Natural killer cell treated with Interleukin-12 subunit alpha and Interleukin-12 subunit beta and Interleukin-15 and Interleukin-18, amount 100 ng/mL, for 72 hours (primary cell): Measurements from ENCODE around the gene TRIM56. TPM values are rescaled to one million over a fixed set of nuclear protein-coding genes. Genes with fewer than 3 reads are reported as not detected.
"Not testable (repeated sequence)": the region's sequence is repeated elsewhere in the genome, so short reads cannot be mapped to it uniquely, and the experiment has no call there.

Experiments
- ATAC-seq, 2 donors: fragments of 150-1000 bp; cut with Tn5 transposase in 1 of 2; sonication (Bioruptor Pico), chemical (Tn5 transposase) in 1 of 2; 2 replicates each; pipeline ENCODE4 v1.10.0; 2021
- DNase-seq: peaks from one replicate; pipeline ENCODE4 v3.0.0; 2022; ENCODE audit warnings: low spot score
- H3K27ac Mint-ChIP-seq, 2 donors: 1 replicate in 1 of 2; 2 replicates in 1 of 2; pipeline ENCODE4 v1.8.0; 2022; ENCODE audit warnings: mixed read lengths in 2 of 2, mild to moderate bottlenecking in 1 of 2, moderate library complexity in 1 of 2
- H3K27me3 Mint-ChIP-seq, 2 donors: 1 replicate in 1 of 2; 2 replicates in 1 of 2; pipeline ENCODE4 v1.8.0; 2022; ENCODE audit warnings: mixed read lengths in 2 of 2
- H3K36me3 Mint-ChIP-seq: one replicate; pipeline ENCODE4 v1.8.0; 2022; ENCODE audit warnings: mixed read lengths
- H3K4me1 Mint-ChIP-seq, 2 donors: 1 replicate in 1 of 2; 2 replicates in 1 of 2; pipeline ENCODE4 v1.8.0; 2022; ENCODE audit warnings: low read depth in 2 of 2, mixed read lengths in 2 of 2, mild to moderate bottlenecking in 1 of 2
- H3K4me3 Mint-ChIP-seq: one replicate; pipeline ENCODE4 v1.8.0; 2022; ENCODE audit warnings: mixed read lengths
- H3K9me3 Mint-ChIP-seq: 2 replicates; pipeline ENCODE4 v1.8.0; 2022; ENCODE audit warnings: mixed read lengths
- total RNA-seq, 2 donors: library from RNA; stranded (reverse); gene quantifications; one replicate each; pipeline ENCODE4 v1.2.3, GENCODE V29; 2022

Gene TRIM56
- total RNA-seq, 2 donors from 2014 or later: 54.8 to 73.7 TPM

- ATAC-seq, H3K4me3 Mint-ChIP-seq, H3K27ac Mint-ChIP-seq, DNase-seq, H3K36me3 Mint-ChIP-seq, H3K9me3 Mint-ChIP-seq, H3K4me1 Mint-ChIP-seq: not testable (repeated sequence)
- peaks cover 15 to 23% of the 10 kb centered on the region in 2 donors for H3K27me3 Mint-ChIP-seq
Observed at GRCh38 chr7:101076183-101076582, 9.1 kb upstream of the TRIM56 start.

GRCh38 chr7:101077303-101078086 is 7.8 kb upstream of the TRIM56 start:
- peaks cover 8 to 16% of the 10 kb centered on the region in 2 donors for H3K27me3 Mint-ChIP-seq
- no peak overlapping the region for H3K4me3 Mint-ChIP-seq
- peaks cover 4 to 7% of the 10 kb centered on the region in 2 donors for H3K4me1 Mint-ChIP-seq
- no peaks in the 10 kb centered on the region for H3K9me3 Mint-ChIP-seq
- H3K36me3 Mint-ChIP-seq: no peaks in the 10 kb centered on the region
- ATAC-seq (peak; percentile 86 to 91), DNase-seq (peak; percentile 80)
- no peak overlapping the region for H3K27ac Mint-ChIP-seq

- Mint-ChIP-seq H3K9me3 (no peaks in the 10 kb centered on the region), H3K36me3 (no peaks in the 10 kb centered on the region), H3K27ac (peak overlapping the region in 1 of 2 donors; percentile 38), H3K4me1 (peaks cover 12 to 14% of the 10 kb centered on the region in 2 donors), H3K4me3 (no peak overlapping the region), H3K27me3 (peaks cover 0 to 5% of the 10 kb centered on the region in 2 donors)
- no peak for DNase-seq
- no peak for ATAC-seq
Observed at GRCh38 chr7:101081432-101081831, 3.8 kb upstream of the TRIM56 start.

- Mint-ChIP-seq H3K4me3 (peak overlapping the region; percentile 87), H3K36me3 (no peaks in the 10 kb centered on the region), H3K27ac (peak overlapping the region; percentile 96 to 98), H3K27me3 (no peaks in the 10 kb centered on the region), H3K4me1 (peaks cover 16 to 24% of the 10 kb centered on the region in 2 donors), H3K9me3 (no peaks in the 10 kb centered on the region)
- DNase-seq (no peak), ATAC-seq (no peak)
Observed at GRCh38 chr7:101084865-101085161, 468 bp upstream of the TRIM56 start.

- Mint-ChIP-seq H3K4me1 (peaks cover 24 to 35% of the 10 kb centered on the region in 2 donors), H3K27me3 (no peaks in the 10 kb centered on the region), H3K27ac (peak overlapping the region in 1 of 2 donors; percentile 98), H3K9me3 (no peaks in the 10 kb centered on the region), H3K36me3 (peaks cover 7% of the 10 kb centered on the region), H3K4me3 (peak overlapping the region; percentile 20)
- ATAC-seq (no peak), DNase-seq (no peak)
Observed at GRCh38 chr7:101087334-101088068, 2.2 kb downstream of the TRIM56 start.

GRCh38 chr7:101088069-101088425 is 2.8 kb downstream of the TRIM56 start:
- no peak for ATAC-seq
- H3K9me3 Mint-ChIP-seq: no peaks in the 10 kb centered on the region
- H3K27ac Mint-ChIP-seq: no peak overlapping the region
- H3K4me1 Mint-ChIP-seq: peaks cover 24 to 35% of the 10 kb centered on the region in 2 donors
- peaks cover 7% of the 10 kb centered on the region for H3K36me3 Mint-ChIP-seq
- DNase-seq: no peak
- no peaks in the 10 kb centered on the region for H3K27me3 Mint-ChIP-seq
- no peak overlapping the region for H3K4me3 Mint-ChIP-seq

- H3K27me3 Mint-ChIP-seq: no peaks in the 10 kb centered on the region
- peak overlapping the region in 1 of 2 donors; percentile 16 for H3K27ac Mint-ChIP-seq
- no peaks in the 10 kb centered on the region for H3K9me3 Mint-ChIP-seq
- no peak for DNase-seq
- peaks cover 7% of the 10 kb centered on the region for H3K36me3 Mint-ChIP-seq
- peaks cover 26 to 38% of the 10 kb centered on the region in 2 donors for H3K4me1 Mint-ChIP-seq
- H3K4me3 Mint-ChIP-seq: peak overlapping the region; percentile 8
- no peak for ATAC-seq
Observed at GRCh38 chr7:101088858-101089529, 3.7 kb downstream of the TRIM56 start.

- no peaks in the 10 kb centered on the region for H3K27me3 Mint-ChIP-seq
- peaks cover 26 to 38% of the 10 kb centered on the region in 2 donors for H3K4me1 Mint-ChIP-seq
- H3K4me3 Mint-ChIP-seq: no peak overlapping the region
- no peak for ATAC-seq
- peaks cover 7% of the 10 kb centered on the region for H3K36me3 Mint-ChIP-seq
- DNase-seq: no peak
- peak overlapping the region in 1 of 2 donors; percentile 16 for H3K27ac Mint-ChIP-seq
- no peaks in the 10 kb centered on the region for H3K9me3 Mint-ChIP-seq
Observed at GRCh38 chr7:101089876-101090275, 4.6 kb downstream of the TRIM56 start.

GRCh38 chr7:101092266-101092905 is 7.1 kb downstream of the TRIM56 start:
- not testable (repeated sequence) for H3K27me3 Mint-ChIP-seq, H3K36me3 Mint-ChIP-seq, H3K4me3 Mint-ChIP-seq, H3K9me3 Mint-ChIP-seq, ATAC-seq, H3K27ac Mint-ChIP-seq, DNase-seq
- H3K4me1 Mint-ChIP-seq: peaks cover 24 to 38% of the 10 kb centered on the region in 2 donors

- no peak overlapping the region for H3K27ac Mint-ChIP-seq
- H3K36me3 Mint-ChIP-seq: peaks cover 7% of the 10 kb centered on the region
- no peaks in the 10 kb centered on the region for H3K9me3 Mint-ChIP-seq
- ATAC-seq: no peak
- H3K27me3 Mint-ChIP-seq: no peaks in the 10 kb centered on the region
- no peak overlapping the region for H3K4me3 Mint-ChIP-seq
- no peak for DNase-seq
- peaks cover 22 to 36% of the 10 kb centered on the region in 2 donors for H3K4me1 Mint-ChIP-seq
Observed at GRCh38 chr7:101093906-101094305, 8.6 kb downstream of the TRIM56 start.

GRCh38 chr7:101094376-101094775 is 9.1 kb downstream of the TRIM56 start:
- H3K27ac Mint-ChIP-seq: no peak overlapping the region
- no peaks in the 10 kb centered on the region for H3K9me3 Mint-ChIP-seq

GRCh38 chr7:101094791-101095375 is 9.6 kb downstream of the TRIM56 start:
- DNase-seq (no peak), ATAC-seq (peak; percentile 9 to 28)
- no peaks in the 10 kb centered on the region for H3K9me3 Mint-ChIP-seq
- H3K27me3 Mint-ChIP-seq: no peaks in the 10 kb centered on the region
- no peak overlapping the region for H3K27ac Mint-ChIP-seq
- H3K36me3 Mint-ChIP-seq: peaks cover 7% of the 10 kb centered on the region
- no peak overlapping the region for H3K4me3 Mint-ChIP-seq
- peaks cover 25 to 32% of the 10 kb centered on the region in 2 donors for H3K4me1 Mint-ChIP-seq

More at GRCh38 chr7:101094376-101094775, 9.1 kb downstream of the TRIM56 start:
- H3K4me1 Mint-ChIP-seq: peaks cover 20 to 32% of the 10 kb centered on the region in 2 donors
- H3K4me3 Mint-ChIP-seq: no peak overlapping the region
- DNase-seq (no peak), ATAC-seq (no peak)
- no peaks in the 10 kb centered on the region for H3K27me3 Mint-ChIP-seq
- peaks cover 7% of the 10 kb centered on the region for H3K36me3 Mint-ChIP-seq

GRCh38 chr7:101096331-101096956 is 11.2 kb downstream of the TRIM56 start:
- Mint-ChIP-seq H3K36me3 (no peaks in the 10 kb centered on the region), H3K9me3 (no peaks in the 10 kb centered on the region), H3K4me3 (no peak overlapping the region), H3K4me1 (peaks cover 28% of the 10 kb centered on the region in 2 donors), H3K27ac (no peak overlapping the region), H3K27me3 (no peaks in the 10 kb centered on the region)
- ATAC-seq: no peak
- no peak for DNase-seq
